T1000 (cell line): Measurements from ENCODE around the gene TMEM131L.
"Not testable (repeated sequence)": the region's sequence is repeated elsewhere in the genome, so short reads cannot be mapped to it uniquely, and the experiment has no call there.

Source experiments
- DNase-seq: peaks from one replicate; lab custom pipeline; 2025; ENCODE audit warnings: mixed read lengths; lab: John Stamatoyannopoulos, UW

Gene TMEM131L

DNA sequence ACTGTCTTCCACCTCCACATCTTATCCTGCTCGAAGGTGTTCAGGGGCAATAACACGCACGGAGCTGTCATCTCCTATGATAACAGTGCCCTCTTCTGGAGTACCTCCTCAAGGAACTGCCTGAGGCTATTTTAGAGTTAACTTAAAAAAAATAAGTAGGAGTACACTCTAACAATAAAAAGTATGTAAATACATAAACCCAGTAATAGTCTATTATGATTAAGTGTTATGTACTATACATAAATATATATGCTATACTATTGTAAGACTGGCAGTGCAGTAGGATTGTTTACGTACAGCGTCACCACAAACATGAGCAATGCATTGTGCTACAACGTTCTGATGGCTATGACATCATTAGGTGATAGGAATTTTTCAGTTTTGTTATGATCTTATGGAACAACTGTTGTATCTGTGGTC is 183.4 kb downstream of the TMEM131L start:
- no peak for DNase-seq

DNA sequence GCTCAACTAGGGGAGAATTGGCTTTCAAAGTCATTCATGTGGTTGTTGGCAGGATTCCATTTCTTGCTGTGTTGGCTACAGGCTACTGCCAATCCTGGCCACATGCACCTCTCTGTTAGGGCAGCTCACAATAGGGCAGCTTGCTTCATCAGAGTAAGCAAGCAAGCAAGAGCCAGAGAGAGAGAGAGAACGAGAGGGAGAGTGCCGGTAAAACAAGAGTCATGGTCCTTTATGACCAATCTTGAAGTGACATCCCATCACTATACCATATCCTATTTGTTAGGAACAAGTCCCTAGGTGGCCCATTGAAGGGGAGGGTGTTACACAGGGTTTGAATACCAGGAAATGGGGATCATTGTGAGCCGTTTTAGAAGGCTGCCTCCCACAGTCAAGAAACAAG is 185.0 kb downstream of the TMEM131L start:
- no peak for DNase-seq

- no peak for DNase-seq
Observed at GRCh38 chr4:153651587-153651986, 185.4 kb downstream of the TMEM131L start.

DNA sequence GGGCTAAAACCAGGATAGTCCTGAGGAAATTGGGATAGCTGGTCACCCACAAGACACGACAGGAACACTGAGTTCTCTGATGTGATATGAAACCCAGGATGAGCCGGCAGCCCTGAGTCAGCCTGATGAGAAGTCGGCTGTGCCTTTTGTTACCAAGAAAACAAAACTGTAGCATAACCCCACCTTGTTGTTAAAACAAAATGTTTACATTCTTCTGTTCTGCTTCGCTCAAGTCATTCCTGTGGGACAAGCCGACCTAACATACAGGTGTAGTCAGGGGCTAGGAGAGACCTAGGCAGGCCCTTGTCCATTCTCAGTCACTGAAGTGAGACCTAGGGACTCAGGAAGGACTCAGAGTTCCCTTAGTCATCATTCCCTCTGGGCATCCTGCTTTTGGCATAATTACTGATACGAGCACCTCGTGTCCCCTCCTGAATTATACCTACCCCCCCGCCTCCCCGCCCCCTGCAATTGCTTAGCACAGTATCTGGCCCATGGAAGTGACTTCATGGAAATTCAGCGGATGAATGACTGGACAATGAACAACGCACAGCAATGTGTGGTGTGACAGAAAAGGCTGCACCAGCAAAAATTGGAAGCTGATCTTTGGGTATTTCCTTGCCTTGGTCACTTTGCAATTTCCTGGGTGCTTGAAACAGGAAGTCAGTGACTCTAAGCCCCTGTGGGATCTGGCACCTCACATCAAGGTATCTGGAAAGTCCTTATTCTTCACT is 186.1 kb downstream of the TMEM131L start:
- no peak for DNase-seq

GRCh38 chr4:153655002-153655541 is 188.9 kb downstream of the TMEM131L start:
- no peak for DNase-seq

GRCh38 chr4:153655928-153656327 is 189.8 kb downstream of the TMEM131L start:
- DNase-seq = no peak

DNA sequence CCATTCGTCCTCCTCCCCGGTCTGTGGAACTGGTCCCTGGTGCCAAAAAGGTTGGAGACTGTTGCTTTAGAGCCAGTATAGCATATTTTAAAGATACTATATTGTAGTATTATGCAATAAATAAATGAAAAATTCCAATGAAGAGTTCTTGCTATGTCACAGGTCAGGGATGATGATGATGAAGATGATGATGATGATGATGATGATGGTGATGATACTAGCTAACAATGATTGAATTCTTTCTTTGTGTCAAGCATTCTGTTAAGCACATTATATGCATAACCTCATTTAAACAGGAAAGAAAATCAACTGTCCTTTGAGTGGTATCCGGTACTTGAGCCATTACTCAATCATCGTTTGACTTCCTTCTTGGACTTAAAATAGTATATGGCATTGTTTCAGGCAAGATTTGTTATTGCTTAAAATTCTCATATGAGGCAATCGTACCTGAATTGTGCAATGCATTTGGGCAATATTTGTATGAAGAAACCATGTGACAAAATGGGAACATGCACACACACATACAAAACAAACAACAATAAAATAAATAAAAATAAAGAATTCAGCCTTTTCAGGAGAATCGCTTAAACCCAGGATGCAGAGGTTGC is 195.2 kb downstream of the TMEM131L start:
- no peak for DNase-seq

DNA sequence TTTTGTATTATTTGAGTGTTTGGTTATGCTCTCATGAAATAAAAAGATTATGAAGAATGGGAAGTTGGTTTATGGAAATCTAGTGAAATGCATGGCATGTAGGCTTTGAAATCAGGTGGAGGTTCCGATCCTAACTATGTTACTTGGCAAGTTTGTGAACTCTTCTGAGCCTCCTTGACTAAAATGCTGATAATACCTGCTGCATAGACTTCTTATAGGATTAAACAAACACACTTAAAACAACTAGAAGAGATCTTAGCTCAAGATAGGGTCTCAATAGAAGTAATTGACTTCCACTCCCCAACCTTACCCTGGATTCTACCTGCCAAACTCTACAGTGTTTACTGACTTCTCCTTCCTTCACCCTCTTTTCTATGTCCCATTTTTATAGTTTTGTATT is 195.7 kb downstream of the TMEM131L start:
- DNase-seq = no peak

GRCh38 chr4:153663667-153664066 is 197.5 kb downstream of the TMEM131L start:
- no peak for DNase-seq

GRCh38 chr4:153666505-153666904 is 200.3 kb downstream of the TMEM131L start:
- not testable (repeated sequence) for DNase-seq

DNA sequence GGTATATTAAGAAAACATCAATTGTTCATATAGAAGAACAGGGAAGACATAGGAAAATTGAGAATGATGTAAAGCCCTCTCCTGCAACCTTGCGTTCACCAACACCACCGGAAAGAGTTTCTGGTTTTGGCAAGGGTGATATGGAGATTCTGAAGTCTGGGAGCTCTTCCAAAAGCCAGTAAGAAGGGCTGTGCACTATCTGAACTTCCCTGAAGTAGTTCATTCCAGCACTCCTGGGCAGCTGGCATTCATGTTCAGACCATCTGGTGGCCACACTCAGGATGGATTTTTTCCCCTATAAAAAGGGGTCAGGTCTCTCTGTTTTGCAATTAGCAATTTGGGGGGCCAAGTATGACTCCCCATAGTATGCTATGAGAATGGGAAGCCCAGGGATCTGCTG is 202.5 kb downstream of the TMEM131L start:
- DNase-seq = no peak

- no peak for DNase-seq
Observed at GRCh38 chr4:153669838-153670237, 203.7 kb downstream of the TMEM131L start.

DNA sequence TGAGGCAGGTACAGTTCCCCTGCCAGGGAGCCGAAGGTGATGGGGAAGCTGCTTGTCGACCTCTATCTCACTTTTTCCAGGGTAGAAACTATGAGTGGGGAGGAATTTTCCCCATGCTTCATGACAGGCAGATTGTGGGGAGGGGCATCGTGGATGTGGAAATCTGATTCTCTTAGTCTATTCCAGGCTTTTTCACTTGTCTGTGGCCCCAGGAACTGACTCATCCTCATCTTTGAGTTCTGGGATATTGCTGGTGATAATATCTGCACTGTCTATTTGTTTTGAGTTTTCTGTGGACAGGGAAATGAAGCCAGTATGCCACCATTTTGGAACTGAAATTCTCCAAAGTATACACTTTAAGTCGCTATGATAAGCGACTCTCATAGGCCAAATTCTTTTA is 210.3 kb downstream of the TMEM131L start:
- no peak for DNase-seq

DNA sequence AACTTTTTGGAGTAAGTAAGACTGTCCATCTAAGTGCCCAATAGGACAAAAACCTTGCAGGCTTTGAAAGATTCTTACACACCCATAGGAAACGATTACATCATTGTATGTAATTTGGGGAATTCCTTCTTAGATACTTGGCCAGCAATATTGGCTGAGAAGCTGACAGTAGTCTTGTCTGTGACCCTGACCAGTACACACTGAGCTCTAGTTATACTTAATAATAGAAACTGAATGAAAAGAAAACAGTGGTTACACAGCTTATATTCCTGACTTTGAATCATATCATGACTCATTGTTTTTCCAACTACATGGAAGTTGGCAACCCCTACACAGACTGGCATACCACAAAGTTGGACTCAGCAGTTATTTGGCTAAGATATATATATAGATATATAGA is 210.8 kb downstream of the TMEM131L start:
- DNase-seq = no peak

- no peak for DNase-seq
Observed at GRCh38 chr4:153679486-153679885, 213.3 kb downstream of the TMEM131L start.

- DNase-seq = no peak
Observed at GRCh38 chr4:153683763-153684181, 217.6 kb downstream of the TMEM131L start.

- no peak for DNase-seq
Observed at GRCh38 chr4:153684182-153684970, 218.2 kb downstream of the TMEM131L start, which contains the start of gene TLR2. Gene TLR2 (plus strand): TSS chr4:153684280. CDS start chr4:153702908, 18,628 bp downstream.

DNA sequence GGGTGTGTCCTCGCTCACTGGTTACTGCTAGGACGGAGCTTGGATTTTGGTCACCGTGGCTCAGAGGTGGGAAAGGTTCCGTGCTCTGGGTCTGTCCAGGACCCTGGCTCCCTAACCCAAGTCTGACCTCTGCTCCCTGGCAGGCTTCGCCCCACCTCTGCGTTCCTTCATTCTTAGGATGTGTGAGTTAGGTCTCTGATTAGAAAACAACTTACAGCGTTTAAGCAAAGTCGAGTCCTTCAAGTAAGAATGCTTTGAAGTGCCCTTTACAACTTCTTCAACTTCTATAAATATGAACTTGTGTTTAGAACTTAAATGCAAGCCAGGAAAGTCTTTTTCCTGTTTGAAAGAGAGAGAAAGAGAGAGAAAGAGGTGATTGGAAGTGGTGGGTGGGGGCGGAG is 218.8 kb downstream of the TMEM131L start:
- no peak for DNase-seq
